K562 (cell line): Measurements from ENCODE around the gene POLL. TPM values are rescaled to one million over a fixed set of nuclear protein-coding genes. Genes with fewer than 3 reads are reported as not detected.
A peak's percentile ranks its signal among the peaks of the same experiment; 100 is the strongest.

Experiments
- ARID1B ChIP-seq: fragments of 450-650 bp; IDR thresholded peaks from 2 replicates; pipeline ENCODE4 v1.6.1; 2016; ENCODE audit warnings: antibody characterized with exemption, mild to moderate bottlenecking, inconsistent platforms
- E2F5 ChIP-seq: sonication (generic); formaldehyde crosslinking; IDR thresholded peaks from 2 replicates; pipeline ENCODE4 v1.8.0; 2022; ENCODE audit warnings: mild to moderate bottlenecking, missing genetic modification reagents
- HLTF ChIP-seq: fragments of 450-650 bp; IDR thresholded peaks from 2 replicates; pipeline ENCODE4 v1.6.1; 2016
- HNRNPH1 ChIP-seq: fragments of 200-400 bp; formaldehyde crosslinking; optimal IDR thresholded peaks from 2 replicates; pipeline ENCODE3; 2017; ENCODE audit warnings: low read depth, mild to moderate bottlenecking, low read length, moderate library complexity
- HNRNPUL1 ChIP-seq: fragments of 200-400 bp; formaldehyde crosslinking; IDR thresholded peaks from 2 replicates; pipeline ENCODE4 v1.6.1; 2017; ENCODE audit warnings: low read length
- MYNN ChIP-seq, 2 experiments: sonication (generic); formaldehyde crosslinking in 1 of 2; IDR thresholded peaks; 2 replicates each; pipeline versions ENCODE4 v1.5.0 to v1.6.1; 2016 to 2020; ENCODE audit warnings: antibody characterized with exemption in 1 of 2, missing genetic modification reagents in 1 of 2
- NFE2 ChIP-seq: IDR thresholded peaks from 2 replicates; pipeline ENCODE4 v1.6.1; 2014; ENCODE audit warnings: antibody characterized with exemption, low read depth
- PURB ChIP-seq: sonication (generic); formaldehyde crosslinking; IDR thresholded peaks from 2 replicates; pipeline ENCODE4 v1.9.0; 2021; ENCODE audit warnings: low read depth, mild to moderate bottlenecking, missing genetic modification reagents
- ZNF324 ChIP-seq: fragments of 250-450 bp; sonication (Bioruptor Pico); IDR thresholded peaks from 2 replicates; pipeline ENCODE4 v1.4.0; 2020; ENCODE audit warnings: mild to moderate bottlenecking
- ZNF384 ChIP-seq: IDR thresholded peaks from 2 replicates; pipeline ENCODE4 v1.6.1; 2012; ENCODE audit warnings: low read depth, low read length, improper control_type of control experiment
- ZNF589 ChIP-seq: fragments of 200-800 bp; sonication (Bioruptor generic); IDR thresholded peaks from 2 replicates; pipeline ENCODE4 v1.6.1; 2016; ENCODE audit warnings: low read depth, missing genetic modification characterization, missing compliant biosample characterization
- ZNF707 ChIP-seq: fragments of 250-450 bp; sonication (Bioruptor Pico); conservative IDR thresholded peaks from 2 replicates; pipeline ENCODE4 v1.8.0; 2022; ENCODE audit warnings: inconsistent platforms, mild to moderate bottlenecking, moderate library complexity
- ZSCAN32 ChIP-seq: fragments of 450-650 bp; formaldehyde crosslinking; IDR thresholded peaks from 2 replicates; pipeline ENCODE4 v1.4.0; 2020; ENCODE audit warnings: mild to moderate bottlenecking, moderate library complexity
- polyA plus RNA-seq, 8 experiments: library from polyadenylated mRNA; depleted of rRNA in 4 of 8; stranded (reverse) in 5 of 8; unstranded in 3 of 8; fragments of >200 nt; fragmentation: Nextera tagmentation in 2 of 8; fragmentation: Illumina TruSeq in 1 of 8; extraction: Ambion mirVana in 2 of 8; extraction: Trizol in 1 of 8; gene quantifications; 2 replicates each; pipeline versions ENCODE4 v1.2.1 to v1.2.3, GENCODE V29; 2011 to 2014; ENCODE audit warnings: inconsistent platforms in 1 of 8, missing spikeins in 1 of 8
- total RNA-seq, 7 experiments: library from RNA; depleted of rRNA in 6 of 7; stranded (reverse); fragments of >200 nt in 6 of 7; fragmentation: Illumina TruSeq in 2 of 7; extraction: Trizol in 2 of 7; gene quantifications; 2 replicates each; pipeline versions ENCODE4 v1.2.1 to v1.2.3, GENCODE V29; 2011 to 2021; ENCODE audit warnings: low replicate concordance in 1 of 7
- TF ChIP-seq, protein P1 (sequence below): sonication (generic); formaldehyde crosslinking; IDR thresholded peaks from 2 replicates; pipeline ENCODE4 v1.9.0; 2022; ENCODE audit warnings: mild to moderate bottlenecking, missing genetic modification reagents
- TF ChIP-seq, protein P2 (sequence below), 2 experiments: fragments of 450-650 bp; IDR thresholded peaks; 2 replicates each; pipeline ENCODE4 v1.6.1; 2016
- TF ChIP-seq, protein P3 (sequence below): fragments of 450-650 bp; formaldehyde crosslinking; IDR thresholded peaks from 2 replicates; pipeline ENCODE4 v1.4.0; 2020; ENCODE audit warnings: mild to moderate bottlenecking, moderate library complexity
- TF ChIP-seq, protein P4 (sequence below), 2 experiments: IDR thresholded peaks in 1 of 2; conservative IDR thresholded peaks in 1 of 2; 2 replicates each; pipeline ENCODE4 v1.6.1; 2016; ENCODE audit warnings: low read depth in 2 of 2, mild to moderate bottlenecking in 1 of 2, missing compliant biosample characterization in 1 of 2, missing genetic modification characterization in 1 of 2, moderate library complexity in 1 of 2
- TF ChIP-seq, protein P5 (sequence below): fragments of 450-650 bp; IDR thresholded peaks from 2 replicates; pipeline ENCODE4 v1.6.1; 2017; ENCODE audit warnings: antibody characterized with exemption

Gene POLL
- total and polyA plus RNA-seq, 9 of the 15 experiments (the other 6 are each of a cell fraction or from before 2014, with no cell fraction given) = 1.2 to 18.7 (median 10.9) TPM

GRCh38 chr10:101575580-101576210, 12.4 kb downstream of the POLL start (continued):
- TF ChIP-seq E2F5 (CRISPR knock-in tag) (no peak), HNRNPH1 (no peak), ZNF589 (CRISPR knock-in tag) (peak; percentile 73; the same call in 1 of the 2 replicates), ZSCAN32 (no peak), ZNF384 (no peak), MYNN (IDR thresholded peaks at IDR 0.05) (0 out of 2 replicates have a peak, but pooled peaks have one; percentile 35), MYNN (CRISPR knock-in tag; IDR thresholded peaks at IDR 0.05) (no peak), HNRNPUL1 (no peak), HLTF (no peak), PURB (CRISPR knock-in tag) (no peak), ARID1B (peak; percentile 97), ZNF324 (CRISPR knock-in tag) (no peak), ZNF707 (CRISPR knock-in tag) (no peak), NFE2 (peak; percentile 40; the same call in 1 of the 2 replicates)
- TF ChIP-seq, protein P1, sequence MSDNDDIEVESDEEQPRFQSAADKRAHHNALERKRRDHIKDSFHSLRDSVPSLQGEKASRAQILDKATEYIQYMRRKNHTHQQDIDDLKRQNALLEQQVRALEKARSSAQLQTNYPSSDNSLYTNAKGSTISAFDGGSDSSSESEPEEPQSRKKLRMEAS (CRISPR knock-in tag) = no peak
- TF ChIP-seq, protein P2, sequence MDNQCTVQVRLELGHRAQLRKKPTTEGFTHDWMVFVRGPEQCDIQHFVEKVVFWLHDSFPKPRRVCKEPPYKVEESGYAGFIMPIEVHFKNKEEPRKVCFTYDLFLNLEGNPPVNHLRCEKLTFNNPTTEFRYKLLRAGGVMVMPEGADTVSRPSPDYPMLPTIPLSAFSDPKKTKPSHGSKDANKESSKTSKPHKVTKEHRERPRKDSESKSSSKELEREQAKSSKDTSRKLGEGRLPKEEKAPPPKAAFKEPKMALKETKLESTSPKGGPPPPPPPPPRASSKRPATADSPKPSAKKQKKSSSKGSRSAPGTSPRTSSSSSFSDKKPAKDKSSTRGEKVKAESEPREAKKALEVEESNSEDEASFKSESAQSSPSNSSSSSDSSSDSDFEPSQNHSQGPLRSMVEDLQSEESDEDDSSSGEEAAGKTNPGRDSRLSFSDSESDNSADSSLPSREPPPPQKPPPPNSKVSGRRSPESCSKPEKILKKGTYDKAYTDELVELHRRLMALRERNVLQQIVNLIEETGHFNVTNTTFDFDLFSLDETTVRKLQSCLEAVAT (IDR thresholded peaks at IDR 0.05) = no peak; a peak in 1 of 4 replicates
- TF ChIP-seq, protein P3, sequence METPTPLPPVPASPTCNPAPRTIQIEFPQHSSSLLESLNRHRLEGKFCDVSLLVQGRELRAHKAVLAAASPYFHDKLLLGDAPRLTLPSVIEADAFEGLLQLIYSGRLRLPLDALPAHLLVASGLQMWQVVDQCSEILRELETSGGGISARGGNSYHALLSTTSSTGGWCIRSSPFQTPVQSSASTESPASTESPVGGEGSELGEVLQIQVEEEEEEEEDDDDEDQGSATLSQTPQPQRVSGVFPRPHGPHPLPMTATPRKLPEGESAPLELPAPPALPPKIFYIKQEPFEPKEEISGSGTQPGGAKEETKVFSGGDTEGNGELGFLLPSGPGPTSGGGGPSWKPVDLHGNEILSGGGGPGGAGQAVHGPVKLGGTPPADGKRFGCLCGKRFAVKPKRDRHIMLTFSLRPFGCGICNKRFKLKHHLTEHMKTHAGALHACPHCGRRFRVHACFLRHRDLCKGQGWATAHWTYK (CRISPR knock-in tag) = no peak
- TF ChIP-seq, protein P4, sequence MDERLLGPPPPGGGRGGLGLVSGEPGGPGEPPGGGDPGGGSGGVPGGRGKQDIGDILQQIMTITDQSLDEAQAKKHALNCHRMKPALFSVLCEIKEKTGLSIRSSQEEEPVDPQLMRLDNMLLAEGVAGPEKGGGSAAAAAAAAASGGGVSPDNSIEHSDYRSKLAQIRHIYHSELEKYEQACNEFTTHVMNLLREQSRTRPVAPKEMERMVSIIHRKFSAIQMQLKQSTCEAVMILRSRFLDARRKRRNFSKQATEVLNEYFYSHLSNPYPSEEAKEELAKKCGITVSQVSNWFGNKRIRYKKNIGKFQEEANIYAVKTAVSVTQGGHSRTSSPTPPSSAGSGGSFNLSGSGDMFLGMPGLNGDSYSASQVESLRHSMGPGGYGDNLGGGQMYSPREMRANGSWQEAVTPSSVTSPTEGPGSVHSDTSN (CRISPR knock-in tag; IDR thresholded peaks at IDR 0.05; ENCODE audit: low read depth) = no peak
- TF ChIP-seq, protein P4 (tag; conservative IDR thresholded peaks at IDR 0.05; ENCODE audit: low read depth) = peak; percentile 38; the same call in 1 of the 2 replicates
- TF ChIP-seq, protein P5, sequence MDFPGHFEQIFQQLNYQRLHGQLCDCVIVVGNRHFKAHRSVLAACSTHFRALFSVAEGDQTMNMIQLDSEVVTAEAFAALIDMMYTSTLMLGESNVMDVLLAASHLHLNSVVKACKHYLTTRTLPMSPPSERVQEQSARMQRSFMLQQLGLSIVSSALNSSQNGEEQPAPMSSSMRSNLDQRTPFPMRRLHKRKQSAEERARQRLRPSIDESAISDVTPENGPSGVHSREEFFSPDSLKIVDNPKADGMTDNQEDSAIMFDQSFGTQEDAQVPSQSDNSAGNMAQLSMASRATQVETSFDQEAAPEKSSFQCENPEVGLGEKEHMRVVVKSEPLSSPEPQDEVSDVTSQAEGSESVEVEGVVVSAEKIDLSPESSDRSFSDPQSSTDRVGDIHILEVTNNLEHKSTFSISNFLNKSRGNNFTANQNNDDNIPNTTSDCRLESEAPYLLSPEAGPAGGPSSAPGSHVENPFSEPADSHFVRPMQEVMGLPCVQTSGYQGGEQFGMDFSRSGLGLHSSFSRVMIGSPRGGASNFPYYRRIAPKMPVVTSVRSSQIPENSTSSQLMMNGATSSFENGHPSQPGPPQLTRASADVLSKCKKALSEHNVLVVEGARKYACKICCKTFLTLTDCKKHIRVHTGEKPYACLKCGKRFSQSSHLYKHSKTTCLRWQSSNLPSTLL = no peak
